Pancreas (tissue), 10 donors: ENCODE results near the gene ACOX2. TPM values are rescaled to one million over a fixed set of nuclear protein-coding genes. Genes with fewer than 3 reads are reported as not detected.
A peak's percentile ranks its signal among the peaks of the same experiment; 100 is the strongest.

Experiments used
- ATAC-seq, 4 donors: fragments of 200-7000 bp; cut with Tn5 transposase; one replicate each; pipeline versions ENCODE4 v1.8.0 to v1.9.1; 2020; ENCODE audit warnings: mild to moderate bottlenecking in 4 of 4, moderate library complexity in 4 of 4
- DNase-seq, 6 donors: peaks; one replicate each; pipeline ENCODE4 v3.0.0-alpha.2; 2020
- FAIRE-seq: peaks from 2 replicates; lab custom pipeline; 2012; peaks lifted over from hg19 to GRCh38; lab: Jason Lieb, UNC
- H3K27ac ChIP-seq, 4 donors: fragments of 200-600 bp; sonication (generic); 1 replicate in 3 of 4; 2 replicates in 1 of 4; pipeline versions ENCODE4 v1.5.0 to v1.8.0; 2020
- H3K27me3 ChIP-seq, 4 donors: fragments of 200-600 bp; one replicate each; pipeline ENCODE4 v1.8.0; 2021
- H3K36me3 ChIP-seq, 3 donors: fragments of 200-600 bp; sonication (generic) in 1 of 3; one replicate each; pipeline versions ENCODE4 v1.5.0 to v1.8.0; 2020 to 2021
- H3K4me1 ChIP-seq, 3 donors: fragments of 200-600 bp; one replicate each; pipeline ENCODE4 v1.8.0; 2021
- H3K4me3 ChIP-seq, 4 donors: fragments of 200-600 bp; sonication (generic) in 2 of 4; one replicate each; pipeline versions ENCODE4 v1.5.0 to v1.8.0; 2020 to 2021
- H3K9me3 ChIP-seq, 4 donors: fragments of 200-600 bp; one replicate each; pipeline ENCODE4 v1.8.0; 2021
- WGBS, 2 donors: extraction: QIAGEN DNeasy Blood & Tissue Kit; methylation state at CpG; one replicate each; pipeline ENCODE4 v1.1.7; 2013; 5-methylcytosine and 5-hydroxymethylcytosine counted together
- intact Hi-C, 3 donors: fragments of 100-400 bp; cut with DNase I; formaldehyde crosslinking; loops; one replicate each; pipeline versions ENCODE4 v1.11.1 to v1.14.2; 2022
- polyA plus RNA-seq, 2 donors: library from polyadenylated mRNA; stranded (reverse); fragments of 200-250 nt; gene quantifications; one replicate each; pipeline ENCODE4 v1.2.3, GENCODE V29; 2013
- total RNA-seq, 6 donors: library from RNA; stranded (reverse); fragmentation: NEBNext Ultra II Directional in 4 of 6; extraction: Animal tissue kit (Norgen Biotek cat#: 25700) in 4 of 6; gene quantifications; one replicate each; pipeline versions ENCODE4 v1.2.1 to v1.2.4, GENCODE V29; 2021 to 2023
- TF ChIP-seq, protein P1 (sequence below), 4 donors: fragments of 200-600 bp; sonication (generic) in 3 of 4; IDR thresholded peaks; one replicate each; pipeline versions ENCODE4 v1.5.0 to v1.8.0; 2021; ENCODE audit warnings: antibody characterized with exemption in 4 of 4
- donor health status: healthy with polysubstance abuse.
- donor health status: DM: no; HTN: no; CAD: no; lungs with moderate emphysema.
- donor health status: DM: no; HTN: no; CAD: no.
- donor health status: control.
- donor health status: control.
- donor health status: Bipolar disorder and iron deficiency.
- donor health status: DM: yes; HTN: yes; CAD: no.
- donor health status: DM: no; HTN: no; CAD: no.
- donor health status: DM: no; HTN: no; CAD: no.
- donor health status: DM: yes; HTN: yes; CAD: no.

The ACOX2 gene
- total and polyA plus RNA-seq, 8 donors = 1.3 to 13.3 (median 8.3) TPM

DNA sequence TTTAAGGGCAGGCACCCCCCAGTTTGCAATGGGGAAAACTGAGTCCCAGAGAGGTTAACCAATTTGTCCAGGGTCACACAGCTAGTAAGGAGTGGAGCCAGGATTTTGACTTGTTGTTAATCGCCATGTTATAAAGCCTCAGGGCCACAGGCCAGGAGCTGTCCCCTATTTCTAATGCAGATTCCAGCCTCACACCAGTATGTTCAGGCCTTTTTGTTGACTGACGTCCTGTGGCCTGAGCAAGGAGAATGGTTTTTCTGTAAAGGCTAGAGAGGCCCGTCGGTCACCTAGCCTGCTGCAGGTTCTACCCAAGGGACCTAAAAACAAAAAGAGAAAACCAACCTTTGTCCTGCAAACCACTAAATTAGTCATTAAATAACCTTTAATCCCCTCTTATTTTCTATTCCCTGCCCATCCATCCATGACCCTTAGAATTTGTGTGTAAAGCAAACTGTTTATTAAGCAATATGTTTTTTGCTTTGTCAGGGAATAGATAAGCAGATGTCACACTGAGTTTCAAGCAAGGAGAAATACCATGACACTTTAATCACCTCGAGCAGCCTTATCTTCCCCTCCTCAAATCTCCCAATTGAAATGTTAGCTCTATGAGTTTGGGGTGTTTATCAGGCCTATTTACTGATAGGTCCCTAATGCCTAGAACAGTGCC is 14.1 kb downstream of the ACOX2 start:
- Histone ChIP-seq H3K9me3 (no peaks in the 10 kb centered on the region), H3K27me3 (no peaks in the 10 kb centered on the region), H3K27ac (no peak overlapping the region), H3K36me3 (no peaks in the 10 kb centered on the region), H3K4me3 (no peak overlapping the region), H3K4me1 (no peaks in the 10 kb centered on the region)
- WGBS, 2 donors = 79 to 81% methylated on average over 5 of the region's 5 CpGs
- ATAC-seq (no peak), DNase-seq (no peak), FAIRE-seq (no peak)
- intact Hi-C loops = no loop called here
- TF ChIP-seq, protein P1, sequence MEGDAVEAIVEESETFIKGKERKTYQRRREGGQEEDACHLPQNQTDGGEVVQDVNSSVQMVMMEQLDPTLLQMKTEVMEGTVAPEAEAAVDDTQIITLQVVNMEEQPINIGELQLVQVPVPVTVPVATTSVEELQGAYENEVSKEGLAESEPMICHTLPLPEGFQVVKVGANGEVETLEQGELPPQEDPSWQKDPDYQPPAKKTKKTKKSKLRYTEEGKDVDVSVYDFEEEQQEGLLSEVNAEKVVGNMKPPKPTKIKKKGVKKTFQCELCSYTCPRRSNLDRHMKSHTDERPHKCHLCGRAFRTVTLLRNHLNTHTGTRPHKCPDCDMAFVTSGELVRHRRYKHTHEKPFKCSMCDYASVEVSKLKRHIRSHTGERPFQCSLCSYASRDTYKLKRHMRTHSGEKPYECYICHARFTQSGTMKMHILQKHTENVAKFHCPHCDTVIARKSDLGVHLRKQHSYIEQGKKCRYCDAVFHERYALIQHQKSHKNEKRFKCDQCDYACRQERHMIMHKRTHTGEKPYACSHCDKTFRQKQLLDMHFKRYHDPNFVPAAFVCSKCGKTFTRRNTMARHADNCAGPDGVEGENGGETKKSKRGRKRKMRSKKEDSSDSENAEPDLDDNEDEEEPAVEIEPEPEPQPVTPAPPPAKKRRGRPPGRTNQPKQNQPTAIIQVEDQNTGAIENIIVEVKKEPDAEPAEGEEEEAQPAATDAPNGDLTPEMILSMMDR (IDR thresholded peaks at IDR 0.05) = no peak

DNA sequence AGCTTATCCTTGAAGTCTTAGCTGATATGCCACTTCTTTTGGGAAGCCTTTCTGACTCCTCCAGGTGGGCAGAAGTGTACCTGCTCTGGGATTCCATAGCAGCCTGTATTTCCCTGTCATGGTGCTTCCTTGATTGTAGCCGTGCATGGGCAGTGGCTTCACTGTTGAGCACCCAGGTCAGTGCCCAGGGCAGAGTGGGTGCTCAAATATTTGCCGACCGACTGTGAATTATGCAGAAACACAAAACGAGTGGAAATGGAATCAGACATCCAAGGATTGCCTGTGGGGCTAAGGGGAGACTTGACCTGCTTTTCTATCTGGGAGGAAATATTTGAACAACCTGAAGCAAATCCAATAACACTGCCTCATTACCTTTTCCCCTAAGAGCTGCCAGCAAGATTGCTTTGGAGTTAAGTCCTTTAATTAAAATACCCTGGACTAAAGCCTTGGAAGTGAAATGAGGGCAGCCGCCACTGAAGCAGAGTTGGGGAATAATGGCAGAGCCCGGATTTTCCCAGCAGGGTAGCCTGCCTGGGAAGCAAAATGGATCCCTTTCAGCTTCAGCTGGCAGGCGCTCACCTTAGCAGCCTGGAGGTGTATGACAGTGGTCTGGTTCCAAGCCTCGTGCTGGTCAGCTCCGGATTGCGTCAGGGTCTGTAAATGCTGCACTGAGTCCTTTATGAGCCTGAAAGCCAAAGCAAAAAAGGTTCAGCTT is 14.9 kb downstream of the ACOX2 start:
- Histone ChIP-seq H3K27me3 (no peaks in the 10 kb centered on the region), H3K4me1 (no peaks in the 10 kb centered on the region), H3K27ac (no peak overlapping the region), H3K36me3 (no peaks in the 10 kb centered on the region), H3K4me3 (no peak overlapping the region), H3K9me3 (no peaks in the 10 kb centered on the region)
- DNase-seq (no peak), ATAC-seq (peak in 1 of 4 donors; percentile 9), FAIRE-seq (no peak)
- intact Hi-C loops = no loop called here
- 75 to 82% methylated on average over 10 of the region's 10 CpGs for WGBS, 2 donors
- TF ChIP-seq, protein P1 (IDR thresholded peaks at IDR 0.05) = no peak

DNA sequence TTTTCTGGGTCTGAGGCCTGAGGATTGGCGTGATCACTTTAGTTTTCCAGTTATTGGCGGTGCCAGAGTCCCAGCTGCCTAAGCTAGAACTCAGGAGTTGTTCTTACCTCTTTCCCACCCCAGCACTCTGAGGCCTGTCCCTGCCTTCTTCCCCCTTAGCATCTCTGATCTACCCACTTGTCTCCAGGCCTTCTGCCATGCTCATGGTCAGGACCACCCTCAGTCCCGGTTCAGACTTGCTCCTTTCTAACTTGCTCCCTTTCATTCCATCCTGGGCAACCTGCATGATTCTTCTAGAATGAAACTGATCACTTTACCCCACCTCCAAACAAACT is 15.7 kb downstream of the ACOX2 start:
- no peaks in the 10 kb centered on the region for H3K36me3 ChIP-seq
- ATAC-seq (no peak), FAIRE-seq (no peak), DNase-seq (no peak)
- TF ChIP-seq, protein P1 (IDR thresholded peaks at IDR 0.05) = no peak
- H3K27ac ChIP-seq = no peak overlapping the region
- intact Hi-C loops = no loop called here
- WGBS, 2 donors = 88 to 94% methylated on average over 3 of the region's 3 CpGs
- H3K4me3 ChIP-seq = no peak overlapping the region
- H3K9me3 ChIP-seq = no peaks in the 10 kb centered on the region
- H3K27me3 ChIP-seq = no peaks in the 10 kb centered on the region
- H3K4me1 ChIP-seq = no peaks in the 10 kb centered on the region

DNA sequence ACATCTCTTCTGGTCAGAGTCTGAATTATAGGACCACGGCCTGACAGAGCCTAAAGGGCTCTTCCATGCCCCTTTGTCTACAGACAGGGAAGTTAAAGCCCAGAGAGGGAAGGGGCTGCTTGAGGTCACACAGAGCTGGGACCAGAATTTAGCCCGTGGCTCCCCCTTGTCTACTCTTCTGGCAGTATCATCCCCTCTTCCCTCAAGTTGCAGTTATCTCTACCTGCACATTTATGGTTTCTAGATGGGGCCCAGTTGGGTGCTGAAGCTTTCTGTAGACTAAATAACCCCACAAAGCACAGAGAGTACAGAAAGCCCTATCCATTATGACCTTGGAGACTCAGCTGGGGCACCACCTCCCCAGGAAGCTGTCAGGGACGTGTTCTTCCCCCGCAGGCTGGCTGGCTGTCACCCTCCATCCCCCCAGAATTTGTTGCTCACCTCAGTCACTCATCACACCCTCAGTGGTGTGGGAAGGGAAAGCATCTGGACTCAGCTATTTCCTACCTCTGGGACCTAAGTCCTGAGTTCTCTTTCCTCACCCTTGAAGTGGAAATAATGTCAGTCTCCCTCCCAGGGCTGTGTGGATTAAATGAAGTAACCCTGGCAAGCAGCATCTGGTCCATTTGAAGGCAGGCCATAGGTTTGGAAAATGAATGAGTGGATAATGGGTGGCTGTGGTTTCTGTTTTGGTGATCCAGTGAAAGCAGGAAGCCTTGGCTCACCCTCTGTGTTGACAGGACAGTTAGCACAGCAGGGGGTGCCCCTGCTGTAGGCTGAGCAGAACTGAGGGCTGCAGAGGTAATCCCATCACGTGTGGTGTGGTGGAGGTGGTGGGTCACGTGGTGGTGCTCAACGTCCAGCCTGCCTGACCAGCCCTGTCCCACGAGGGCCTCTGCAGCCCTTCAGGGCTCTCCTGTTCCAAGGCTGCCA is 16.3 kb downstream of the ACOX2 start:
- Histone ChIP-seq H3K27ac (no peak overlapping the region), H3K36me3 (no peaks in the 10 kb centered on the region), H3K4me3 (no peak overlapping the region), H3K27me3 (no peaks in the 10 kb centered on the region), H3K9me3 (no peaks in the 10 kb centered on the region), H3K4me1 (no peaks in the 10 kb centered on the region)
- 61 to 70% methylated on average over 8 of the region's 8 CpGs for WGBS, 2 donors
- TF ChIP-seq, protein P1 (IDR thresholded peaks at IDR 0.05) = no peak
- no peak for DNase-seq
- intact Hi-C loops = no loop called here
- ATAC-seq = peak in 1 of 4 donors; percentile 56
- no peak for FAIRE-seq
